Vagina (tissue), 2 donors: ENCODE measurements around the gene GTPBP6.

Experiments used
- POLR2A ChIP-seq, 2 donors: fragments of 450-650 bp; IDR thresholded peaks; one replicate each; pipeline ENCODE4 v1.6.1; 2017; ENCODE audit warnings: antibody characterized with exemption in 2 of 2, mild to moderate bottlenecking in 2 of 2, moderate library complexity in 2 of 2
- TF ChIP-seq, protein P1 (sequence below), 3 experiments: fragments of 450-650 bp in 2 of 3; fragments of 200-600 bp in 1 of 3; sonication (generic) in 1 of 3; IDR thresholded peaks; one replicate each; pipeline ENCODE4 v1.5.1; 2017 to 2019; ENCODE audit warnings: antibody characterized with exemption in 3 of 3, mild to moderate bottlenecking in 2 of 3, moderate library complexity in 2 of 3

DNA sequence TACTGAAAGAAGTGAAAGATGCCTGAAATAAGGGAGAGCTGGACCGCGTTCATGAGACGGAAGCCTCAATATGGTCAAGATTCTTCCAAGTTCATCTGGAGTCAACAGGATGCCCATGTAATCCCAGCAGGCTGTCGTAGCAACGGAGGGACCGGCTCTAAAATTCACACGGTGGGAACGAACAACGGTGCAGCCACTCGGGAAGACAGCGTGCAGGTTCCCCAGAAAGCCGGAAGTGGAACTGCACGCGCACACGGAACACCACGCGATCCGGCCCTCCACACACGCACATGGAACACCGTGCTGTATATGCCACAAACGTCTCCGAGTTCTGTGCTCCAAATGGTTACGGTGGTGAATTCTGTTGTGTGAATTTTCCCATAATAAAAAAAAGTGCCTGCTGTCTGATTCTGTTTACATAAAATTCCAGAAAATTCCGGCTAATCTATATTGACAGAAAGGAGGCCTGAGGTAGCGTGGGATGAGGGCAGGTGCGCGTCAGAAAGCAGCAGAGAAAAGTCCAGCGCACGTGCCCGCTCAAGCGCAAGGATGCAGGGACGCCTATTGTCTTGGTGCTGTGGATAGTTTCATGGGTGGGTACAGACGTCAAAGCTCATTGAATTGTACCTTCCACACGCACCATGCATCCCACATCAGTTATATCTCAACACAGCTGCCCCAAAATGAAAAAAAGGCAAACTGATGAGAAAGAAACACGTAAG is 36.9 kb upstream of the GTPBP6 start:
- TF ChIP-seq, protein P1, sequence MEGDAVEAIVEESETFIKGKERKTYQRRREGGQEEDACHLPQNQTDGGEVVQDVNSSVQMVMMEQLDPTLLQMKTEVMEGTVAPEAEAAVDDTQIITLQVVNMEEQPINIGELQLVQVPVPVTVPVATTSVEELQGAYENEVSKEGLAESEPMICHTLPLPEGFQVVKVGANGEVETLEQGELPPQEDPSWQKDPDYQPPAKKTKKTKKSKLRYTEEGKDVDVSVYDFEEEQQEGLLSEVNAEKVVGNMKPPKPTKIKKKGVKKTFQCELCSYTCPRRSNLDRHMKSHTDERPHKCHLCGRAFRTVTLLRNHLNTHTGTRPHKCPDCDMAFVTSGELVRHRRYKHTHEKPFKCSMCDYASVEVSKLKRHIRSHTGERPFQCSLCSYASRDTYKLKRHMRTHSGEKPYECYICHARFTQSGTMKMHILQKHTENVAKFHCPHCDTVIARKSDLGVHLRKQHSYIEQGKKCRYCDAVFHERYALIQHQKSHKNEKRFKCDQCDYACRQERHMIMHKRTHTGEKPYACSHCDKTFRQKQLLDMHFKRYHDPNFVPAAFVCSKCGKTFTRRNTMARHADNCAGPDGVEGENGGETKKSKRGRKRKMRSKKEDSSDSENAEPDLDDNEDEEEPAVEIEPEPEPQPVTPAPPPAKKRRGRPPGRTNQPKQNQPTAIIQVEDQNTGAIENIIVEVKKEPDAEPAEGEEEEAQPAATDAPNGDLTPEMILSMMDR (IDR thresholded peaks at IDR 0.05): no peak
- no peak for TF ChIP-seq POLR2A (IDR thresholded peaks at IDR 0.05)
